ENCODE results near the gene OSBPL8.
"Not testable (repeated sequence)": the region's sequence is repeated elsewhere in the genome, so short reads cannot be mapped to it uniquely, and the experiment has no call there.

Gene OSBPL8

GRCh38 chr12:76529226-76529918 lies 30.2 kb downstream of the OSBPL8 start:
- DNase-seq: no peak

- no peak for DNase-seq
Measured at GRCh38 chr12:76523408-76523807, 36.2 kb downstream of the OSBPL8 start.

- peak in 2 of 4 experiments; percentile 12 to 22 for DNase-seq
Measured at GRCh38 chr12:76520348-76520747, 39.2 kb downstream of the OSBPL8 start.

- DNase-seq: peak in 3 of 4 experiments; percentile 24 to 37 (median 33)
Measured at GRCh38 chr12:76519538-76519937, 40.0 kb downstream of the OSBPL8 start.

GRCh38 chr12:76518699-76519098 lies 40.9 kb downstream of the OSBPL8 start:
- DNase-seq: no peak

GRCh38 chr12:76515271-76515670 lies 44.3 kb downstream of the OSBPL8 start:
- no peak for DNase-seq

- DNase-seq: peak in 2 of 4 experiments; percentile 19 to 28
Measured at GRCh38 chr12:76511116-76511716, 48.4 kb downstream of the OSBPL8 start.

GRCh38 chr12:76508128-76508980 lies 51.2 kb downstream of the OSBPL8 start:
- no peak for DNase-seq

- DNase-seq: no peak
Measured at GRCh38 chr12:76506149-76506548, 53.4 kb downstream of the OSBPL8 start.

- DNase-seq: no peak
Measured at GRCh38 chr12:76505050-76505449, 54.5 kb downstream of the OSBPL8 start.

- DNase-seq: peak in 3 of 4 experiments; percentile 10 to 57 (median 53)
Measured at GRCh38 chr12:76504606-76505005, 55.0 kb downstream of the OSBPL8 start.

GRCh38 chr12:76503957-76504356 lies 55.6 kb downstream of the OSBPL8 start:
- DNase-seq: no peak

- DNase-seq: no peak
Measured at GRCh38 chr12:76501390-76501789, 58.2 kb downstream of the OSBPL8 start.

GRCh38 chr12:76499136-76499535 lies 60.4 kb downstream of the OSBPL8 start:
- not testable (repeated sequence) for DNase-seq

- DNase-seq: no peak
Measured at GRCh38 chr12:76495556-76495955, 64.0 kb downstream of the OSBPL8 start.

- DNase-seq: no peak
Measured at GRCh38 chr12:76491292-76491691, 68.3 kb downstream of the OSBPL8 start.

GRCh38 chr12:76490763-76491162 lies 68.8 kb downstream of the OSBPL8 start:
- no peak for DNase-seq

GRCh38 chr12:76489737-76490136 lies 69.8 kb downstream of the OSBPL8 start:
- no peak for DNase-seq

GRCh38 chr12:76486011-76486410 lies 73.6 kb downstream of the OSBPL8 start:
- DNase-seq: no peak

- DNase-seq: peak; percentile 19 to 66 (median 43)
Measured at GRCh38 chr12:76480796-76481195, 78.8 kb downstream of the OSBPL8 start.

GRCh38 chr12:76478045-76478444 lies 81.5 kb downstream of the OSBPL8 start:
- DNase-seq: no peak

GRCh38 chr12:76472862-76473261 lies 86.7 kb downstream of the OSBPL8 start:
- not testable (repeated sequence) for DNase-seq

GRCh38 chr12:76471579-76471978 lies 88.0 kb downstream of the OSBPL8 start:
- DNase-seq: peak in 1 of 4 experiments; percentile 12
